IMR-90 (cell line): ENCODE measurements around the gene TAS2R1. TPM values are rescaled to one million over a fixed set of nuclear protein-coding genes. Genes with fewer than 3 reads are reported as not detected.

Source experiments
- ATAC-seq: fragments of 200-7000 bp; cut with Tn5 transposase; 2 replicates; pipeline ENCODE4 v1.9.1; 2020; ENCODE audit warnings: low read depth, mild to moderate bottlenecking, moderate library complexity
- BruUV-seq: library from RNA; stranded (reverse); fragments of 400-500 nt; replicated peaks from 2 replicates; lab custom pipeline; 2021; lab: Mats Ljungman, UMichigan
- CTCF ChIA-PET: fragments of 300-600 bp; formaldehyde crosslinking; extraction: SDS; loops from one replicate; lab custom pipeline; 2021; ENCODE audit warnings: antibody characterized with exemption; lab: Yijun Ruan, JAX
- POLR2A ChIA-PET: fragments of 300-600 bp; sonication (Branson Sonifier 250); formaldehyde crosslinking; loops from one replicate; lab custom pipeline; 2022; ENCODE audit warnings: antibody characterized with exemption; ENCODE audit not compliant: unreplicated experiment; lab: Charles Lee
- DNase-seq: peaks from one replicate; pipeline ENCODE4 v3.0.0; 2013
- H2AFZ ChIP-seq: replicated peaks from 2 replicates; pipeline ENCODE3; 2013; ENCODE audit warnings: low read length, mild to moderate bottlenecking; ENCODE audit not compliant: poor library complexity
- H2AK5ac ChIP-seq: 2 replicates; pipeline ENCODE4 v1.6.1; 2013; ENCODE audit warnings: low read depth, low read length, inconsistent platforms
- H2AK9ac ChIP-seq: replicated peaks from 2 replicates; pipeline ENCODE3; 2013; ENCODE audit warnings: mild to moderate bottlenecking, low read depth, low read length, moderate library complexity; ENCODE audit not compliant: poor library complexity
- H2BK120ac ChIP-seq: 2 replicates; pipeline ENCODE4 v1.6.1; 2013; ENCODE audit warnings: low read depth, low read length, inconsistent platforms
- H2BK15ac ChIP-seq: 3 replicates; pipeline ENCODE4 v1.6.1; 2013; ENCODE audit warnings: low read depth, low read length, inconsistent platforms
- H2BK20ac ChIP-seq: 2 replicates; pipeline ENCODE4 v1.6.1; 2013; ENCODE audit warnings: low read depth, mild to moderate bottlenecking, inconsistent platforms, low read length, moderate library complexity
- H2BK5ac ChIP-seq: 2 replicates; pipeline ENCODE4 v1.6.1; 2013; ENCODE audit warnings: mild to moderate bottlenecking, low read depth, low read length, inconsistent platforms; ENCODE audit not compliant: poor library complexity, severe bottlenecking
- H3K14ac ChIP-seq: replicated peaks from 2 replicates; pipeline ENCODE4 v1.6.1; 2013; ENCODE audit warnings: low read depth, low read length, inconsistent platforms
- H3K18ac ChIP-seq: 2 replicates; pipeline ENCODE4 v1.6.1; 2013; ENCODE audit warnings: low read depth, low read length, control low read depth
- H3K23ac ChIP-seq: 2 replicates; pipeline ENCODE4 v1.6.1; 2013; ENCODE audit warnings: low read depth, low read length, inconsistent platforms
- H3K27ac ChIP-seq: 2 replicates; pipeline ENCODE4 v1.5.1; 2013; ENCODE audit warnings: mild to moderate bottlenecking, control low read depth, low read length; ENCODE audit not compliant: insufficient read depth
- H3K27me3 ChIP-seq: 2 replicates; pipeline ENCODE4 v1.6.1; 2013; ENCODE audit warnings: low read length; ENCODE audit not compliant: control insufficient read depth, insufficient read depth
- H3K36me3 ChIP-seq: 2 replicates; pipeline ENCODE4 v1.6.1; 2013; ENCODE audit warnings: low read length, mixed read lengths; ENCODE audit not compliant: control insufficient read depth, insufficient read depth
- H3K4ac ChIP-seq: 2 replicates; pipeline ENCODE4 v1.6.1; 2013; ENCODE audit warnings: low read depth, low read length, inconsistent platforms
- H3K4me1 ChIP-seq: 2 replicates; pipeline ENCODE4 v1.6.1; 2013; ENCODE audit warnings: low read length, mixed read lengths; ENCODE audit not compliant: control insufficient read depth, insufficient read depth
- H3K4me2 ChIP-seq: 2 replicates; pipeline ENCODE4 v1.6.1; 2013; ENCODE audit warnings: low read depth, mild to moderate bottlenecking, control low read depth, low read length, moderate library complexity
- H3K4me3 ChIP-seq: 2 replicates; pipeline ENCODE4 v1.5.1; 2013; ENCODE audit warnings: low read depth, mild to moderate bottlenecking, control low read depth, low read length, moderate library complexity; ENCODE audit not compliant: insufficient read depth
- H3K56ac ChIP-seq: 2 replicates; pipeline ENCODE4 v1.6.1; 2013; ENCODE audit warnings: low read length, inconsistent platforms; ENCODE audit not compliant: insufficient read depth; ENCODE audit errors: extremely low read depth
- H3K79me1 ChIP-seq, 2 experiments: 2 replicates each; pipeline ENCODE4 v1.6.1; 2013; ENCODE audit warnings: low read length in 2 of 2, inconsistent platforms in 1 of 2, low read depth in 1 of 2
- H3K9ac ChIP-seq: 2 replicates; pipeline ENCODE4 v1.6.1; 2013; ENCODE audit warnings: low read depth, low read length, control low read depth
- H3K9me1 ChIP-seq: 2 replicates; pipeline ENCODE4 v1.6.1; 2013; ENCODE audit warnings: low read length, inconsistent platforms; ENCODE audit not compliant: insufficient read depth
- H3K9me3 ChIP-seq: 2 replicates; pipeline ENCODE4 v1.6.1; 2013; ENCODE audit warnings: low read length; ENCODE audit not compliant: control insufficient read depth, insufficient read depth
- H4K20me1 ChIP-seq: 2 replicates; pipeline ENCODE4 v1.6.1; 2013; ENCODE audit warnings: low read length, inconsistent platforms; ENCODE audit not compliant: insufficient read depth
- H4K5ac ChIP-seq: 2 replicates; pipeline ENCODE4 v1.6.1; 2013; ENCODE audit warnings: mild to moderate bottlenecking, low read depth, low read length, control low read depth
- H4K8ac ChIP-seq, 2 experiments: 2 replicates each; pipeline ENCODE4 v1.6.1; 2013; ENCODE audit warnings: low read depth in 2 of 2, low read length in 2 of 2, control low read depth in 1 of 2, inconsistent platforms in 1 of 2
- H4K91ac ChIP-seq: 2 replicates; pipeline ENCODE4 v1.6.1; 2013; ENCODE audit warnings: low read depth, low read length, inconsistent platforms; ENCODE audit not compliant: insufficient read depth
- CEBPB ChIP-seq: IDR thresholded peaks from 2 replicates; pipeline ENCODE4 v1.6.1; 2012; ENCODE audit warnings: low read depth, low read length, improper control_type of control experiment
- ELK1 ChIP-seq: fragments of 150-350 bp; IDR thresholded peaks from 2 replicates; pipeline ENCODE4 v1.6.1; 2016; ENCODE audit warnings: low read depth, mild to moderate bottlenecking, low read length, moderate library complexity, borderline replicate concordance
- FOS ChIP-seq: fragments of 150-350 bp; IDR thresholded peaks from 2 replicates; pipeline ENCODE4 v1.6.1; 2016; ENCODE audit warnings: low read depth, low read length
- MAFK ChIP-seq: IDR thresholded peaks from 2 replicates; pipeline ENCODE4 v1.6.1; 2012; ENCODE audit warnings: low read depth, low read length, improper control_type of control experiment
- MAZ ChIP-seq: IDR thresholded peaks from 2 replicates; pipeline ENCODE4 v1.6.1; 2012; ENCODE audit warnings: low read depth, mild to moderate bottlenecking, low read length, improper control_type of control experiment, moderate library complexity, borderline replicate concordance
- NFE2L2 ChIP-seq: fragments of 150-350 bp; IDR thresholded peaks from 2 replicates; pipeline ENCODE4 v1.6.1; 2016; ENCODE audit warnings: low read depth, mild to moderate bottlenecking, low read length
- POLR2A ChIP-seq: IDR thresholded peaks from 2 replicates; pipeline ENCODE4 v1.6.1; 2012; ENCODE audit warnings: mild to moderate bottlenecking, low read depth, low read length
- RFX5 ChIP-seq: IDR thresholded peaks from 2 replicates; pipeline ENCODE4 v1.8.0; 2012; ENCODE audit warnings: low read depth, mild to moderate bottlenecking, low read length, moderate library complexity
- SMC3 ChIP-seq: fragments of 150-350 bp; IDR thresholded peaks from 2 replicates; pipeline ENCODE4 v1.6.1; 2016; ENCODE audit warnings: low read depth, mild to moderate bottlenecking, antibody characterized with exemption, low read length, moderate library complexity
- WGBS, 2 experiments: methylation state at CpG; one replicate each; pipeline versions ENCODE4 v1.1.5 to v1.1.7; 2013; ENCODE audit warnings: missing lambda C conversion rate in 2 of 2; ENCODE audit not compliant: insufficient read length in 1 of 2; ENCODE audit errors: extremely low coverage in 2 of 2; 5-methylcytosine and 5-hydroxymethylcytosine counted together
- dilution Hi-C: fragments of 300-500 bp; cut with HindIII; formaldehyde crosslinking; loops from one replicate; pipeline ENCODE4 v1.14.3; 2018; ENCODE audit warnings: low sequenced_read_pairs; ENCODE audit not compliant: unreplicated experiment
- in situ Hi-C: fragments of 300-500 bp; cut with MboI; formaldehyde crosslinking; loops from 3 replicates; pipeline ENCODE4 v1.14.3; 2019; ENCODE audit warnings: low sequenced_read_pairs, inconsistent platforms, mixed read lengths
- intact Hi-C: fragments of 100-400 bp; cut with micrococcal nuclease; formaldehyde crosslinking; loops from 2 replicates; pipeline ENCODE4 v1.10.0; 2022
- polyA plus RNA-seq, 3 experiments: library from polyadenylated mRNA; depleted of rRNA; stranded (reverse); fragments of >200 nt; gene quantifications; 2 replicates each; pipeline ENCODE4 v1.2.3, GENCODE V29; 2012; ENCODE audit warnings: low replicate concordance in 1 of 3
- total RNA-seq: library from RNA; depleted of rRNA; stranded (reverse); fragments of >200 nt; gene quantifications from 2 replicates; pipeline ENCODE4 v1.2.3, GENCODE V29; 2012

TAS2R1 gene
- total and polyA plus RNA-seq, 2 of the 4 experiments (the other 2 are of a cell fraction), result not detected

- no CpG with 5 or more reads among the region's 3 CpGs for WGBS, 2 experiments
- H3K56ac ChIP-seq, result no peak overlapping the region
- H2AK5ac ChIP-seq, result no peak overlapping the region
- H4K5ac ChIP-seq, result no peak overlapping the region
- no peak overlapping the region for H2AFZ ChIP-seq
- no peak overlapping the region for H4K8ac ChIP-seq
- CTCF ChIA-PET, result no interaction called here
- H3K9me1 ChIP-seq, result no peaks in the 10 kb centered on the region
- H3K4me1 ChIP-seq, result no peaks in the 10 kb centered on the region
- dilution Hi-C loops (no loop called here), in situ Hi-C loops (no loop called here), intact Hi-C loops (no loop called here)
- no peaks in the 10 kb centered on the region for H4K20me1 ChIP-seq
- POLR2A ChIA-PET, result no interaction called here
- no peak overlapping the region for H3K27ac ChIP-seq
- H3K9ac ChIP-seq, result no peak overlapping the region
- no peak overlapping the region for H3K4ac ChIP-seq
- ATAC-seq (no peak), DNase-seq (peak; percentile 59)
- no peaks in the 10 kb centered on the region for H3K79me1 ChIP-seq
- no peak overlapping the region for H4K91ac ChIP-seq
- 0 out of 2 replicates have a peak, but pooled peaks cover 1% of the 10 kb centered on the region for H3K27me3 ChIP-seq
- no peak overlapping the region for H2AK9ac ChIP-seq
- H3K36me3 ChIP-seq, result no peaks in the 10 kb centered on the region
- no peak overlapping the region for H2BK20ac ChIP-seq
- H3K4me2 ChIP-seq, result no peak overlapping the region
- H3K18ac ChIP-seq, result no peak overlapping the region
- no peak overlapping the region for H2BK120ac ChIP-seq
- no peak overlapping the region for H3K14ac ChIP-seq
- BruUV-seq, result no TSS peak
- H3K23ac ChIP-seq, result no peak overlapping the region
- no peak for TF ChIP-seq MAZ
- TF ChIP-seq ELK1, result no peak
- peak; percentile 60 for TF ChIP-seq CEBPB
- no peak for TF ChIP-seq FOS
- no peak for TF ChIP-seq MAFK
- TF ChIP-seq SMC3, result no peak
- TF ChIP-seq NFE2L2, result no peak
- no peak for TF ChIP-seq RFX5
- TF ChIP-seq POLR2A, result no peak
- H3K9me3 ChIP-seq, result no peaks in the 10 kb centered on the region
- no peak overlapping the region for H2BK15ac ChIP-seq
- H3K4me3 ChIP-seq, result no peak overlapping the region
- H2BK5ac ChIP-seq, result no peak overlapping the region
Measured at GRCh38 chr5:9644630-9645029, 14.5 kb upstream of the TAS2R1 start.
